Islet precursor cell (in vitro differentiated cells): Measurements from ENCODE around the gene GSK3B.
"Not testable (repeated sequence)": the region's sequence is repeated elsewhere in the genome, so short reads cannot be mapped to it uniquely, and the experiment has no call there.

Experiments
- DNase-seq: peaks from one replicate; pipeline ENCODE4 v3.0.0-alpha.2; 2018

GSK3B gene

GRCh38 chr3:120051570-120051969 lies 42.7 kb downstream of the GSK3B start:
- DNase-seq: not testable (repeated sequence)

- no peak for DNase-seq
Observed at GRCh38 chr3:120049881-120050539, 44.2 kb downstream of the GSK3B start.

- no peak for DNase-seq
Observed at GRCh38 chr3:120049072-120049471, 45.2 kb downstream of the GSK3B start.

DNA sequence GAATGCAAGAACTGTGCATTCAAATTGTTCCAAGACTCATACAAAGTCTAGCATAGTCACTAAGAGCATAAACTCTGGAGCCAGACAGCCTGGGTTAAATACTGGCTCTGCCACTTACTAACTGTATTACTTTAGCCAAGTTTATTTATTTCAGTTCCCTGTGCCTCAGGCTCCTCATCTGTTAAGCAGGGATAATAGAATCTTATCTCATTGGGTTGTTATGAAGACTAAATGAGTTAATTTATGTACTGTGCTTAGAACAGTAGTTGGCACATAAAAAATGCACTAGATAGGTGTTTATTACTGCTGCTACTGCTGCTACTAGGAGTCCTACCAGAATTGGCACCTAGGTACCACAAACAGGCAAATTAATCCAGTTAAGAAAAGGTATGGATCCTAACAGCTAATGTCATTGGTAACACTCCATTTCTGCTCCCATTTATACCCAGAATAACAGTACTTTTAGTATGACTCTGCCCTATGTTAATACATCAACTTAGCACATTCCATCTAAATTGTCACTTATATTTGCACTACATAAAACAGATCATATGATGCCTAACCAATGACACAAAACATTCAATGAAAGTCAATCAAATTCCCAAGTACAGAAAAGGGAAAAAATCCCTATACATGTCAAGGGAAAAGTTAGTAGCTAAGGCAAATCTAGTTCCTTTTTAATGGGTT lies 45.7 kb downstream of the GSK3B start:
- DNase-seq: no peak

DNA sequence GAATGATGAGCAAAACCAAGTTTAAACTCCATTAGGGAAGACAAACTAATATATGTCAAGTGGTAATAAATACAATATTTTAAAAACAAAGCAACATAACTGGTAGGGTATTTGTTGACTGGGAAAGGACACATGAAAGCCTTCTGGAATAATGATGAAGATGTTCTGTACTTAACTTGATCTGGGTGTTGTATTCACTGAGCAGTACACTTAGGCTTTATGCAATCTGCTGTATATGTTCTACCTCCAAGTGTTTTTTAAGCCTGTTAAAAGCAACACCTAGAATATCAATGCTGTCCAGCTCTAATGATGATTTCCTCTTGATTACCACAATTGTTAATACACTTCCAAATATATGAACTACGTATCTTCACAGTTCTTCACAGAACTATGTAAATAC lies 46.6 kb downstream of the GSK3B start:
- no peak for DNase-seq

GRCh38 chr3:120040813-120041377 lies 53.4 kb downstream of the GSK3B start:
- peak; percentile 54 for DNase-seq

- DNase-seq: peak; percentile 87
Observed at GRCh38 chr3:120039642-120040610, 54.3 kb downstream of the GSK3B start.

- DNase-seq: no peak
Observed at GRCh38 chr3:120033596-120033995, 60.7 kb downstream of the GSK3B start.

DNA sequence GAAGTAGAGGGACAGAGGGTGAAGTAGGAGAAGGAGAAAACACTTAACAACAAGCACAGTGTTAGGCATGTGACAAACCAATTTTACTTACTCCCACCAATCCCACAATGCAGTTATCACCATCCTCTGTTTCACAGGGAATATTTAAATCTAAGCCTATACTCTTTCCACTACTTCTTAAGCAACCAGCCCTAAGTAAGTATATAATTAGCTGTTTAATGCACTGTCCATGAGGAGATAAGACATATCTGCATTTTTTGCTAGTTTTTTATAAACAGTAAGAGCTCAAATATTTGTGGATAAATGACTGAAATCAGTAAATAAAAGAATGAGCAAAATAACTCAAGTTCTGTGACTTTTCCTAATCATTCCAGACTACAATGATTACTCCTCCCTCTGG lies 62.7 kb downstream of the GSK3B start:
- DNase-seq: no peak

- DNase-seq: no peak
Observed at GRCh38 chr3:120029749-120030148, 64.5 kb downstream of the GSK3B start.

DNA sequence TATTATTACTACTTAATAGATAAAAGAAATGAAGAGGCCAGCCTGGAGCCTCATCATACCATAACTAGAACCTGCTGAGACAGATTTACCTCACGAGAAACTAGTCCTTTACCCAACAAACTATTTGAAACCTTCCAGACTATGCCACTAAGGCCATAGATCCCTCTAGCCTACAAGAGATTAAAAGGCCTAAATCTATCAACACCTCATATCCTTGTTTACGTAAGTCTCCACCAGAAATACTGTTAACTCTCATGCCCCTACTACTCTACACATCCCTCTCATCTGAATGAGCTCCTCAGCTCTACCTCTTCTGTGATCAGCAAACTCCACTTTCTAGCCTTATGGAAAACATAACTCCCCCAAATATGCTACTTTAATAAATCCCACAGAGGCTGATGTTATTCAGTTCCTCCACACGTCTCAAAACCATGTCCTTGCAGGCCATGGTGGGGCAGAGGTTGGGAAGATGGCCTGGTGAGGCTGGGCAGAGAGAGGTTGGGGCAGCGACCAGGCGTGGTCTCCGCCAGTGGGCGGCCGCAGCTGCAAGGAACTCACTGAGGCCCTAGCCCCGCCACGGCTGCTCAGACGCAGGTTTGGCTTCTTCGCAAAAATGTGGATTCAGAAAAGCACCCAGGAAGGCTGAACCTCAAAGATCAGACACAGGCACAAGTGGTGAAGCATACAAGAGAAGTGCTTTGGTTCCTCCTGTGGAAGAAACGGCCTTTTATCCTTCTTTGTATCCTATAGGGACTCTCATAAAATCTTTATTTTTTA lies 65.8 kb downstream of the GSK3B start:
- no peak for DNase-seq

- no peak for DNase-seq
Observed at GRCh38 chr3:120027226-120027625, 67.0 kb downstream of the GSK3B start.

DNA sequence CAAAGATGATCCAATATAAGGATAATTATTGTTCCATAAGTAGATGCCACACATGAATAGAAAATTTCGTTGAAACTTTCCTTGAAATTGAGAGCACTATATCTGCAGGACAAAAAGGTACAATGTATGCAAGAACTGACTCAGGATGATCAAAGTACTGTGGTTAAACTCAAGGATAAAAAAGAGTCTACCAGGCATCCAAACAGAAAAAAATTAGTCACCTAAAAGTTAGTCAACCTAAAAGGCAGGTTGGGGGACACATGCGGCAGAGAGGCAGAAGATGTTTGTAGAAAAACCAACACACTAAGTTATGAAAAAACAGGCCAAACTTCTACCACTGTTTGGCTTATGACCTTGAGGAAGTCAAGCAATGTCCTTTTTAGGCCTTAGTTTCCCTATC lies 68.7 kb downstream of the GSK3B start:
- DNase-seq: no peak

DNA sequence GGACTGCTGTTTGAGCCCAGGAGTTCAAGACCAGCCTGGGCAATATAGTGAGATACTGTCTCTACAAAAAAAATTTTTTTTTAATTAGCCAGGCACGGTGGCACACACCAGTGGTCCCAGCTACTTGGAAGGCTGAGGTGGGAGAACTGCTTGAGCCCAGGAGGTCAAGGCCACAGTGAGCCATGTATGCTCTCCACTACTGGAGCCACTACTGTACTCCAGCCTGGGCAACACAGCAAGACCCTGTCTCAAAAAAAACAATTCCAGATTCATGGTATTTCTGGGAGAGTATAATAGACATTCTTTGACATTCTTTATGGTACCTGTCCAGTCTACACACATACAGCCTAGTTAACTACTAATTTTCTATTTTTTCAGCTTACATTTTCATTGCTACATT lies 70.1 kb downstream of the GSK3B start:
- no peak for DNase-seq

- no peak for DNase-seq
Observed at GRCh38 chr3:120022729-120023128, 71.5 kb downstream of the GSK3B start.

DNA sequence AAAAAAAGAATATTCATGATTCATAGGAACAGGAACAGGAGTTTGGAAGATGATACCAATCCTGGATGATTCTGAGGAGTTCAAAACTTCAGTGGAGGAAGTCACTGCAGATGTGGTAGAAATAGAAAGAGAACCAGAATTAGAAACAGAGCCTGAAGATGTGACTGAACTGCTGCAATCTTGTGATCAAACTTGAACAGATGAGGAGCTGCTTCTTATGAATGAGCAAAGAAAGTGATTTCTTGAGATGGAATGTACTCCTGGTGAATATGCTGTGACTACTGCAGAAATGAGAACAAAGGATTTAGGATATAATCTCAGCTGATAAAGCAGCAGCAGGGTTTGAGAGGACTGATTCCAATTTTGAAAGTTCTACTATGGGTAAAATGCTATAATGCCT lies 72.7 kb downstream of the GSK3B start:
- DNase-seq: no peak

GRCh38 chr3:120018299-120018698 lies 75.9 kb downstream of the GSK3B start:
- DNase-seq: no peak

DNA sequence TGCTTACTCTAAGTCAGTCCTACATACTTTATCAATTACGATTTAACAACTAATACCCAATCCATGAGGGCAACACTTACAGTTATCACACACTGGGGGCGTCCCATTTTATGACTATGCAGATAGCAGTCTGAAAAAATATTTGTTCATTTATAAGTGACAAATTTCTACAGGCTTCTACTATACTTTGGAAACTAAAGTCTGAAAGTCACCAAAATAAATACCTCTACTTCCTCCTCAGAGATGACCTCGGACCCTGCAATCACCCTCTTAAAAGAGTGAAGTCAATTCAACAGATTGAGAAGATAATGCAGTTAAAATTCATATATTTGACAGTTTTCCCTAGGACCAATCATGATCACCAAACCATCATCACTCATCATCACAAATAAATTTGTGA lies 76.6 kb downstream of the GSK3B start:
- no peak for DNase-seq

GRCh38 chr3:120013481-120013880 lies 80.8 kb downstream of the GSK3B start:
- no peak for DNase-seq

GRCh38 chr3:120005741-120006140 lies 88.5 kb downstream of the GSK3B start:
- DNase-seq: not testable (repeated sequence)

- DNase-seq: peak; percentile 75
Observed at GRCh38 chr3:120004008-120004498, 90.2 kb downstream of the GSK3B start.

- no peak for DNase-seq
Observed at GRCh38 chr3:119998166-119998565, 96.1 kb downstream of the GSK3B start.
